Measurements from ENCODE around the gene FAM9C. TPM values are rescaled to one million over a fixed set of nuclear protein-coding genes. Genes with fewer than 3 reads are reported as not detected.

FAM9C gene
- polyA plus RNA-seq, 4 donors, result 0.06 TPM; not detected in 3

DNA sequence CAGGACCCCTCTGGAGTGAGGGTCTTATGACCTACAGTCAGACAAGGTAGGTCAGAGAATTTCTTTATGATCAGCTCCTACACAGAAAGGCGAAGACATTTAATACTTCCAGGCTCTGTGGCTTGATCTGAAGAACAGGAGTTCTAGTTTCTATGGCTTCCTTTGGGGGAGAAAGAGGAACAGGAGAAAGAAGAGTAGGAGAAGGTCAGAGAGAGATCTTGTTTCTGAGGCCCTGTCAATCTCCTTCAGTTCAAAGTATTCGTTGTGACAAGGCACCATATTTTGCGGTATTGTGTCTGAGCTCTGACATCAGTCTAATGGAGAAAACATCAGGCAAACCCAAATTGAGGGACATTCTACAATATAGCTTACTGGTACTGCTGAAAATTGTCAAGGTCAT is 52.8 kb downstream of the FAM9C start:
- FAIRE-seq (no peak), DNase-seq (no peak)
- Histone ChIP-seq H3K4me1 (ENCODE audit: control insufficient read depth in 3 of 3, insufficient read depth in 2 of 3, low read depth in 1 of 3, low read length in 2 of 3) (peaks cover 0 to 16% (median 0%) of the 10 kb centered on the region in 3 donors), H3K9me3 (ENCODE audit: control insufficient read depth in 2 of 2, insufficient read depth in 1 of 2, low read depth in 1 of 2, low read length in 1 of 2) (no peaks in the 10 kb centered on the region), H3K27me3 (ENCODE audit: control insufficient read depth in 3 of 3, insufficient read depth in 3 of 3, low read length in 3 of 3) (no peaks in the 10 kb centered on the region), H3K4me3 (ENCODE audit: low read depth in 1 of 3, low read length in 3 of 3) (no peak overlapping the region), H3K27ac (ENCODE audit: low read depth in 1 of 3, low read length in 2 of 3) (no peak overlapping the region), H3K36me3 (ENCODE audit: control insufficient read depth in 3 of 3, insufficient read depth in 2 of 3, low read depth in 1 of 3, low read length in 3 of 3) (no peaks in the 10 kb centered on the region)
- WGBS, 3 donors, result 89 to 96% (median 92%) methylated on average over 3 of the region's 3 CpGs

DNA sequence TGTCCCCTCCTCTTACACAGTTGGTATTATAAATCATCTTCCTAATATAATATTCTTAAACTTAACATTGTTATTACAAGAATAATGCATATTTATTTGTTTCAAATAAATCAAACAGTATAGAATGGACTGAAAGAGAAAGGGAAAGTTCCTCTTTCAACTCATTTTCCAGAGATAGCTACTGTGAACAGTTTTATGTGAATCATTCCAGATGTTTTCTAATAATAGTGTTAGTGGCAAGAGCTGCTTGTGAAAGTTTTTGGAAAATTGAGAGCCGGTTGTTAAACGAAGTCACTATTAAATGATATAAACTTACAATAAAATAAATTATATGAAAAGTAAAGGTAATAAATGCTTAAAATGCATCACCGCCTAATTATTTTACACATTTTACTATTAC is 55.0 kb downstream of the FAM9C start:
- Histone ChIP-seq H3K36me3 (ENCODE audit: control insufficient read depth in 3 of 3, insufficient read depth in 2 of 3, low read depth in 1 of 3, low read length in 3 of 3) (no peaks in the 10 kb centered on the region), H3K4me1 (ENCODE audit: control insufficient read depth in 3 of 3, insufficient read depth in 2 of 3, low read depth in 1 of 3, low read length in 2 of 3) (peaks cover 0 to 31% (median 0%) of the 10 kb centered on the region in 3 donors), H3K4me3 (ENCODE audit: low read depth in 1 of 3, low read length in 3 of 3) (no peak overlapping the region), H3K27me3 (ENCODE audit: control insufficient read depth in 3 of 3, insufficient read depth in 3 of 3, low read length in 3 of 3) (no peaks in the 10 kb centered on the region), H3K9me3 (ENCODE audit: control insufficient read depth in 2 of 2, insufficient read depth in 1 of 2, low read depth in 1 of 2, low read length in 1 of 2) (peaks cover 0 to 4% of the 10 kb centered on the region in 2 donors), H3K27ac (ENCODE audit: low read depth in 1 of 3, low read length in 2 of 3) (peak overlapping the region in 1 of 3 donors; percentile 50)
- DNase-seq, result no peak
- 61 to 84% (median 71%) methylated on average over 3 of the region's 3 CpGs for WGBS, 3 donors
- FAIRE-seq, result no peak

DNA sequence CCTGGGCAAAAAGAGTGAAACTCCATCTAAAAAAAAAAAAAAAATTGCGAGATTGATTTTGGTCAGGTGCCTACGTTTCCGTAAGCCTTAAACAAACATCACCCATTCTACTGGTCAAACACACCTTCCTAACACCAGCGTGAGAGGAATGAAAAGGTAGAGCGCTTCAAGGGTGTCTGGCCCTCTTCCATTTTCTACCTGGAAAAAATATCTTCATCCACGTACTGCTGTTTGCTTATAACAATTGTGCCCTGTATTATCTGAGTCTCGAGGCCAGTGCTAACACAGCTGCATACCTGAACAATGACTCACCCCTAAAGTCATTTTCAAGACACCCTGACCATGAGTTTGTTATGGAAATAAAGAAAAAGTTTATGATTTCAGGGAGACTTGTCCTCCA is 55.6 kb downstream of the FAM9C start:
- peaks cover 0 to 30% (median 0%) of the 10 kb centered on the region in 3 donors for H3K4me1 ChIP-seq (ENCODE audit: control insufficient read depth in 3 of 3, insufficient read depth in 2 of 3, low read depth in 1 of 3, low read length in 2 of 3)
- FAIRE-seq (no peak), DNase-seq (peak; percentile 71 to 79)
- peaks cover 0 to 4% of the 10 kb centered on the region in 2 donors for H3K9me3 ChIP-seq (ENCODE audit: control insufficient read depth in 2 of 2, insufficient read depth in 1 of 2, low read depth in 1 of 2, low read length in 1 of 2)
- peak overlapping the region in 2 of 3 donors; percentile 24 to 50 for H3K27ac ChIP-seq (ENCODE audit: low read depth in 1 of 3, low read length in 2 of 3)
- 24 to 61% (median 47%) methylated on average over 7 of the region's 7 CpGs for WGBS, 3 donors
- no peak overlapping the region for H3K4me3 ChIP-seq (ENCODE audit: low read depth in 1 of 3, low read length in 3 of 3)
- H3K27me3 ChIP-seq (ENCODE audit: control insufficient read depth in 3 of 3, insufficient read depth in 3 of 3, low read length in 3 of 3), result no peaks in the 10 kb centered on the region
- no peaks in the 10 kb centered on the region for H3K36me3 ChIP-seq (ENCODE audit: control insufficient read depth in 3 of 3, insufficient read depth in 2 of 3, low read depth in 1 of 3, low read length in 3 of 3)

DNA sequence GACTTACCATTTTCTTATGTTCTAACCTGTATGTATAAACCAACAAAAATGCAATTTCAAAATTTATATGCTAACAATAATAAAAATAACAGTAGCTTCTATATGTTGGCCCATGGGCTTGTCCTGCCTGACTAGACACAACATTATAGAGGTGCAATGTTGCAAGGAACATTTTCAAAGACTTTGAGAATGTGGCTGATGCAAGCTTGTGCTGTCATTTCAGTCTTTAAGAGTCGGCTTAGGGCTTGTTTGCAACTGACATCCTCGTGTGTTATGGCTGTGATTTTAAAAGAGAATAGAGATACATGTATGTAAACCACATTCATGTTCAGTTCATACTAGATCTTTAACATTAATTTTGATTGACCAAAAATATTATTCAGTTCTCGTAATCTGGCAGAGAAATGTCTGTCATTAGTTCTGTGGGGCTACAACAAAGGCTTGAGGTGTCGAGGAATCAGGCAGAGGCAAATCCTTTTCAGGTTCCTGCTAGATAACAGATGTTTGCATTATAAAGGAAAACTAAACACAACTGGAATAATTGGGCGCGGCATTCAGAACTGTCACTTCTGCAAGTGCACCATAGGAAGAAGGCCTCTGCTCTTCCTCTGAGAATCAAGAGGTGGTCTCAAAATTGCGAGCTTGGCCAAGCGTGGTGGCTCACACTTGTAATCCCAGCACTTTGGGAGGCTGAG is 56.4 kb downstream of the FAM9C start:
- Histone ChIP-seq H3K36me3 (ENCODE audit: control insufficient read depth in 3 of 3, insufficient read depth in 2 of 3, low read depth in 1 of 3, low read length in 3 of 3) (no peaks in the 10 kb centered on the region), H3K4me1 (ENCODE audit: control insufficient read depth in 3 of 3, insufficient read depth in 2 of 3, low read depth in 1 of 3, low read length in 2 of 3) (peaks cover 0 to 30% (median 0%) of the 10 kb centered on the region in 3 donors), H3K27ac (ENCODE audit: low read depth in 1 of 3, low read length in 2 of 3) (peak overlapping the region in 1 of 3 donors; percentile 50), H3K9me3 (ENCODE audit: control insufficient read depth in 2 of 2, insufficient read depth in 1 of 2, low read depth in 1 of 2, low read length in 1 of 2) (peaks cover 0 to 4% of the 10 kb centered on the region in 2 donors), H3K27me3 (ENCODE audit: control insufficient read depth in 3 of 3, insufficient read depth in 3 of 3, low read length in 3 of 3) (no peaks in the 10 kb centered on the region), H3K4me3 (ENCODE audit: low read depth in 1 of 3, low read length in 3 of 3) (no peak overlapping the region)
- WGBS, 3 donors, result 43 to 69% (median 64%) methylated on average over 8 of the region's 8 CpGs
- no peak for DNase-seq
- no peak for FAIRE-seq

DNA sequence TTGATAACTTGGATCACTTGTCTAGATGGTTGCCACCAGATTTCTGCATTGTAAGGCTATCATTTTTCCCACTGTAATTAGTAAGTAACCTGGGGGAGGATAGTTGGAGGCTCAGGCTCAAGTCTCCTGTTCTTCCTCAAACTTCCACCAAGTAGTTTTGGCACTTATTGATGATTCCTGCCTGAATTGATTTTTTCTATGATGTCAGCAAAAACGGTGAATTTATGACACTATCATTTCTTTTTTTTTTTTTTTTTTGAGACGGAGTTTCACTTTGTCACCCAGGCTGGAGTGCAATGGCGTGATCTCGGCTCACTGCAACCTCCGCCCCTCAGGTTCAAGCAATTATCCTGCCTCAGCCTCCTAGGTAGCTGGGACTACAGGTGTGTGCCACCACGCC is 57.1 kb downstream of the FAM9C start:
- no peak for FAIRE-seq
- no peaks in the 10 kb centered on the region for H3K27me3 ChIP-seq (ENCODE audit: control insufficient read depth in 3 of 3, insufficient read depth in 3 of 3, low read length in 3 of 3)
- whole genome bisulfite sequencing, 3 donors, result 65 to 88% (median 79%) methylated on average over 6 of the region's 6 CpGs
- no peaks in the 10 kb centered on the region for H3K36me3 ChIP-seq (ENCODE audit: control insufficient read depth in 3 of 3, insufficient read depth in 2 of 3, low read depth in 1 of 3, low read length in 3 of 3)
- DNase-seq, result no peak
- peak overlapping the region in 1 of 3 donors; percentile 69 for H3K27ac ChIP-seq (ENCODE audit: low read depth in 1 of 3, low read length in 2 of 3)
- peaks cover 0 to 30% (median 0%) of the 10 kb centered on the region in 3 donors for H3K4me1 ChIP-seq (ENCODE audit: control insufficient read depth in 3 of 3, insufficient read depth in 2 of 3, low read depth in 1 of 3, low read length in 2 of 3)
- H3K4me3 ChIP-seq (ENCODE audit: low read depth in 1 of 3, low read length in 3 of 3), result no peak overlapping the region
- peaks cover 0 to 4% of the 10 kb centered on the region in 2 donors for H3K9me3 ChIP-seq (ENCODE audit: control insufficient read depth in 2 of 2, insufficient read depth in 1 of 2, low read depth in 1 of 2, low read length in 1 of 2)

DNA sequence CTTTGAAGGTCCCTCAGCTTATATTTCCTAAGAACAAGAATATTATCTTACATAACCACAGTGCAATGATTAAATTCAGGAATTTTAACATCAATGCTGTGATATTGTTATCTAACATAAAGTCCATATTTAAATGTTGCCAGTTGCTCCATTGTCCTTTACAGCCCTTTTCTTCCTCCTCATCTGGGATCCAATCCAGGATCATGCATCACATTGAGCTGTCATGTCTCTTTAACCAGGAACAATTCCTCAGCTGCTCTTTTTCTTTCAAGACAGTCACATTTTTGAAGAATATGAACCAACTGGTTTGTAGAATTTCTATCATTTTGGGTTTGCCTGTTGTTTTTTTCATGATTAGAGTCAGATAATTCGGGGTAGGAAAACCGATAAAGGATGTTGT is 57.5 kb downstream of the FAM9C start:
- peak overlapping the region in 1 of 3 donors; percentile 69 for H3K27ac ChIP-seq (ENCODE audit: low read depth in 1 of 3, low read length in 2 of 3)
- peaks cover 0 to 30% (median 0%) of the 10 kb centered on the region in 3 donors for H3K4me1 ChIP-seq (ENCODE audit: control insufficient read depth in 3 of 3, insufficient read depth in 2 of 3, low read depth in 1 of 3, low read length in 2 of 3)
- FAIRE-seq (no peak), DNase-seq (no peak)
- H3K4me3 ChIP-seq (ENCODE audit: low read depth in 1 of 3, low read length in 3 of 3), result no peak overlapping the region
- no peaks in the 10 kb centered on the region for H3K27me3 ChIP-seq (ENCODE audit: control insufficient read depth in 3 of 3, insufficient read depth in 3 of 3, low read length in 3 of 3)
- WGBS, 3 donors, result 86 to 94% (median 94%) methylated on average over 2 of the region's 2 CpGs
- H3K9me3 ChIP-seq (ENCODE audit: control insufficient read depth in 2 of 2, insufficient read depth in 1 of 2, low read depth in 1 of 2, low read length in 1 of 2), result peaks cover 0 to 4% of the 10 kb centered on the region in 2 donors
- no peaks in the 10 kb centered on the region for H3K36me3 ChIP-seq (ENCODE audit: control insufficient read depth in 3 of 3, insufficient read depth in 2 of 3, low read depth in 1 of 3, low read length in 3 of 3)

DNA sequence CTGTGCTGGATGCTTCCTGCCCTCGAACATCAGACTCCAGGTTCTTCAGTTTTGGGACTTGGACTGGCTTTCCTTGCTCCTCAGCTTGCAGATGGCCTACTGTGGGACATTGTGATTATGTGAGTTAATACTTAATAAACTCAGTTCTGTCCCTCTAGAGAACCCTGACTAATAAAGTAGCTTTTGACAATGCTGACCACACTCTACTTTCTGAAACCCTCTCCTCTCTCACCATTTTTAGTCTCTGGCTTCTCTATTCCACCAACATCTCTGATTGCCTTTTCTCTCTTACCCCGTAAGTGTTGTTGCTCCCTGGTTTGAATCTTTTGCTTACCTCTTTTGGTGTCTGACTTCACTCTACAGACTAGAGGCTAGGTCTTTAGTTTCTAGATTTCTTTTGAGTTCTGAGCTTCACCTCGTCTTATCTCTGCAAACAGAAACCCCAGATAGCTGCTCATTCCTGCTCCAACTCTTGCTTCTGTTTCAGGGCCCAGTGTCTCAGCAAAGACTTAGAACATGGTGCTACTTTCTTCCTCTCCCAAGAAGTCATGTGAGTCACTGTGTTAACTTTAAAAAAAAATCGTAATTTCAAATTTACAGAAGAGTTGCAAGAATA is 58.1 kb downstream of the FAM9C start:
- Histone ChIP-seq H3K27me3 (ENCODE audit: control insufficient read depth in 3 of 3, insufficient read depth in 3 of 3, low read length in 3 of 3) (no peaks in the 10 kb centered on the region), H3K36me3 (ENCODE audit: control insufficient read depth in 3 of 3, insufficient read depth in 2 of 3, low read depth in 1 of 3, low read length in 3 of 3) (no peaks in the 10 kb centered on the region), H3K27ac (ENCODE audit: low read depth in 1 of 3, low read length in 2 of 3) (peak overlapping the region in 1 of 3 donors; percentile 69), H3K4me3 (ENCODE audit: low read depth in 1 of 3, low read length in 3 of 3) (no peak overlapping the region), H3K4me1 (ENCODE audit: control insufficient read depth in 3 of 3, insufficient read depth in 2 of 3, low read depth in 1 of 3, low read length in 2 of 3) (peaks cover 0 to 30% (median 0%) of the 10 kb centered on the region in 3 donors), H3K9me3 (ENCODE audit: control insufficient read depth in 2 of 2, insufficient read depth in 1 of 2, low read depth in 1 of 2, low read length in 1 of 2) (peaks cover 0 to 4% of the 10 kb centered on the region in 2 donors)
- 61 to 78% (median 62%) methylated on average over 4 of the region's 4 CpGs for WGBS, 3 donors
- no peak for DNase-seq
- no peak for FAIRE-seq
